A673 (cell line): ENCODE data around the gene KCND3.

Source experiments
- EZH2 ChIP-seq: fragments of 200-600 bp; sonication (generic); IDR thresholded peaks from 2 replicates; pipeline ENCODE4 v1.6.1; 2017; ENCODE audit warnings: borderline replicate concordance, low read depth, mild to moderate bottlenecking, mixed read lengths, antibody characterized with exemption, low read length; ENCODE audit not compliant: poor library complexity, severe bottlenecking
- TF ChIP-seq, protein P1 (sequence below): fragments of 300-800, 200-600 bp; sonication (generic); conservative IDR thresholded peaks from 2 replicates; pipeline ENCODE4 v1.5.1; 2017; ENCODE audit warnings: low read depth, mild to moderate bottlenecking, antibody characterized with exemption, low read length, moderate library complexity, mixed read lengths

DNA sequence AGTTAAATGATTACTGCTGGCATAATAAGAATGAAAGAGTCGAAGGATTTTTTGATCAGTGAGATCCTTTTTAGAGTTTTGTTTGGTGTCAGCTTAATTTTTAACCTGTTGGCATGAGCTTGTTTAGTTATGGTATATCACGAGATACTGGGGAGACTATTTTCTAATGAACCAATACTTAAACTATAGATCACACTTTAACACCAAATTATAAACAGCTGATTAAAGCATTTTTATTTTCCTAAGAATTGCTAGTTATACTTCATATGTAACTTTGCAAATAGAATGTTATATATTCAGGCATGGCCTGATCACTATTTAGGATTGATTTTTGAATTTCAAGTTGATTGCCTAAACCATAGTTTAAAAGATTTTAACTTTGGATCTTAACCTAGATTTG lies 227.8 kb downstream of the KCND3 start:
- TF ChIP-seq, protein P1, sequence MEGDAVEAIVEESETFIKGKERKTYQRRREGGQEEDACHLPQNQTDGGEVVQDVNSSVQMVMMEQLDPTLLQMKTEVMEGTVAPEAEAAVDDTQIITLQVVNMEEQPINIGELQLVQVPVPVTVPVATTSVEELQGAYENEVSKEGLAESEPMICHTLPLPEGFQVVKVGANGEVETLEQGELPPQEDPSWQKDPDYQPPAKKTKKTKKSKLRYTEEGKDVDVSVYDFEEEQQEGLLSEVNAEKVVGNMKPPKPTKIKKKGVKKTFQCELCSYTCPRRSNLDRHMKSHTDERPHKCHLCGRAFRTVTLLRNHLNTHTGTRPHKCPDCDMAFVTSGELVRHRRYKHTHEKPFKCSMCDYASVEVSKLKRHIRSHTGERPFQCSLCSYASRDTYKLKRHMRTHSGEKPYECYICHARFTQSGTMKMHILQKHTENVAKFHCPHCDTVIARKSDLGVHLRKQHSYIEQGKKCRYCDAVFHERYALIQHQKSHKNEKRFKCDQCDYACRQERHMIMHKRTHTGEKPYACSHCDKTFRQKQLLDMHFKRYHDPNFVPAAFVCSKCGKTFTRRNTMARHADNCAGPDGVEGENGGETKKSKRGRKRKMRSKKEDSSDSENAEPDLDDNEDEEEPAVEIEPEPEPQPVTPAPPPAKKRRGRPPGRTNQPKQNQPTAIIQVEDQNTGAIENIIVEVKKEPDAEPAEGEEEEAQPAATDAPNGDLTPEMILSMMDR: no peak
- no peak for TF ChIP-seq EZH2
